ENCODE measurements around the gene PLEKHA1.

GRCh38 chr10:122346326-122346950 lies 28.1 kb upstream of the PLEKHA1 start:
- TF ChIP-seq CTCF (IDR thresholded peaks at IDR 0.05) = no peak
- no peak for TF ChIP-seq EP300 (IDR thresholded peaks at IDR 0.05)

Data from tibial nerve (tissue), 4 donors.